ENCODE results near the gene TSEN34. TPM values are rescaled to one million over a fixed set of nuclear protein-coding genes. Genes with fewer than 3 reads are reported as not detected.

Gene TSEN34
- total RNA-seq, 2 donors from 2014 or later, result 47.9 to 52.7 TPM

GRCh38 chr19:54172471-54173358, 18.4 kb upstream of the TSEN34 start, which contains the start of gene TMC4:
Gene TMC4 (minus strand): TSS chr19:54173160. CDS start chr19:54173117, 43 bp downstream.
- Histone ChIP-seq H3K4me3 (peak within 1 kb of the TSS; percentile 41), H3K9me3 (no peaks in the 10 kb centered on the region), H3K27ac (peak within 1 kb of the TSS; percentile 66), H3K4me1 (no peaks in the 10 kb centered on the region), H3K27me3 (no peaks in the 10 kb centered on the region), H3K9ac (ENCODE audit: low read depth in 2 of 2, low read length in 2 of 2) (peak within 1 kb of the TSS; percentile 48 to 96), H3K36me3 (no peaks in the 10 kb centered on the region)
- DNase-seq, result peak; percentile 84
- intact Hi-C loops (cut with DNase I), result no loop called here
- peak; percentile 55 for TF ChIP-seq CTCF (IDR thresholded peaks at IDR 0.05)

GRCh38 chr19:54173359-54173699, 17.8 kb upstream of the TSEN34 start:
- no peaks in the 10 kb centered on the region for H3K27me3 ChIP-seq
- no peak for TF ChIP-seq CTCF (IDR thresholded peaks at IDR 0.05)
- no peaks in the 10 kb centered on the region for H3K4me1 ChIP-seq
- DNase-seq, result no peak
- no peaks in the 10 kb centered on the region for H3K9me3 ChIP-seq
- H3K4me3 ChIP-seq, result no peak overlapping the region
- H3K27ac ChIP-seq, result no peak overlapping the region
- no peaks in the 10 kb centered on the region for H3K36me3 ChIP-seq
- H3K9ac ChIP-seq (ENCODE audit: low read depth in 2 of 2, low read length in 2 of 2), result no peak overlapping the region
- intact Hi-C loops (cut with DNase I), result no loop called here

GRCh38 chr19:54173951-54174834, 16.9 kb upstream of the TSEN34 start:
- intact Hi-C loops (cut with DNase I), result no loop called here
- Histone ChIP-seq H3K27me3 (no peaks in the 10 kb centered on the region), H3K4me3 (no peak overlapping the region), H3K9me3 (no peaks in the 10 kb centered on the region), H3K27ac (no peak overlapping the region), H3K4me1 (no peaks in the 10 kb centered on the region), H3K36me3 (no peaks in the 10 kb centered on the region), H3K9ac (ENCODE audit: low read depth in 2 of 2, low read length in 2 of 2) (no peak overlapping the region)
- DNase-seq, result no peak
- no peak for TF ChIP-seq CTCF (IDR thresholded peaks at IDR 0.05)

GRCh38 chr19:54178581-54179261, 12.4 kb upstream of the TSEN34 start:
- no peak overlapping the region for H3K27ac ChIP-seq
- no peak for TF ChIP-seq CTCF (IDR thresholded peaks at IDR 0.05)

GRCh38 chr19:54179262-54179852, 11.8 kb upstream of the TSEN34 start:
- H3K27me3 ChIP-seq, result no peaks in the 10 kb centered on the region
- TF ChIP-seq CTCF (IDR thresholded peaks at IDR 0.05), result no peak
- DNase-seq, result no peak
- H3K4me1 ChIP-seq, result no peaks in the 10 kb centered on the region
- no peak overlapping the region for H3K4me3 ChIP-seq
- H3K27ac ChIP-seq, result no peak overlapping the region
- intact Hi-C loops (cut with DNase I), result no loop called here
- no peak overlapping the region for H3K9ac ChIP-seq (ENCODE audit: low read depth in 2 of 2, low read length in 2 of 2)
- no peaks in the 10 kb centered on the region for H3K9me3 ChIP-seq
- no peaks in the 10 kb centered on the region for H3K36me3 ChIP-seq

More at GRCh38 chr19:54178581-54179261, 12.4 kb upstream of the TSEN34 start:
- Histone ChIP-seq H3K27me3 (no peaks in the 10 kb centered on the region), H3K4me3 (no peak overlapping the region), H3K36me3 (no peaks in the 10 kb centered on the region), H3K9me3 (no peaks in the 10 kb centered on the region), H3K4me1 (no peaks in the 10 kb centered on the region), H3K9ac (ENCODE audit: low read depth in 2 of 2, low read length in 2 of 2) (no peak overlapping the region)
- DNase-seq, result peak; percentile 47
- intact Hi-C loops (cut with DNase I), result no loop called here
